Upper lobe of left lung (tissue), 6 donors: ENCODE data around the gene RNFT2. TPM values are rescaled to one million over a fixed set of nuclear protein-coding genes. Genes with fewer than 3 reads are reported as not detected.

ENCODE experiments used
- ATAC-seq, 2 donors: fragments of 200-7000 bp; cut with Tn5 transposase; one replicate each; pipeline ENCODE4 v1.9.1; 2022; ENCODE audit warnings: mild to moderate bottlenecking in 2 of 2, moderate library complexity in 2 of 2; ENCODE audit not compliant: low FRiP score in 2 of 2
- DNase-seq, 2 donors: peaks; one replicate each; pipeline ENCODE4 v3.0.0-alpha.2; 2019 to 2020
- H3K27ac ChIP-seq, 4 donors: fragments of 200-600 bp; sonication (generic); one replicate each; pipeline ENCODE4 v1.5.1; 2016 to 2019
- H3K27me3 ChIP-seq, 4 donors: fragments of 200-600 bp; sonication (generic); one replicate each; pipeline ENCODE4 v1.5.1; 2017 to 2019
- H3K36me3 ChIP-seq, 4 donors: fragments of 200-600 bp; sonication (generic); one replicate each; pipeline ENCODE4 v1.5.1; 2016 to 2019
- H3K4me1 ChIP-seq, 4 donors: fragments of 200-600 bp; sonication (generic); one replicate each; pipeline ENCODE4 v1.5.1; 2018 to 2019
- H3K4me3 ChIP-seq, 4 donors: fragments of 200-600 bp; sonication (generic); one replicate each; pipeline ENCODE4 v1.5.1; 2017 to 2019; ENCODE audit warnings: mild to moderate bottlenecking in 2 of 4, moderate library complexity in 1 of 4
- H3K9me3 ChIP-seq, 4 donors: fragments of 200-600 bp; sonication (generic); one replicate each; pipeline ENCODE4 v1.5.1; 2018 to 2019
- CTCF ChIP-seq, 6 experiments: fragments of 450-650 bp in 4 of 6; fragments of 200-600 bp in 2 of 6; sonication (generic) in 2 of 6; IDR thresholded peaks; one replicate each; pipeline ENCODE4 v1.5.1; 2016 to 2019; ENCODE audit warnings: antibody characterized with exemption in 6 of 6
- EP300 ChIP-seq, 4 donors: sonication (generic); formaldehyde crosslinking; IDR thresholded peaks; one replicate each; pipeline ENCODE4 v1.5.1; 2017; ENCODE audit warnings: antibody characterized with exemption in 4 of 4, control low read depth in 2 of 4
- POLR2A ChIP-seq, 4 donors: fragments of 450-650 bp; IDR thresholded peaks; one replicate each; pipeline ENCODE4 v1.5.1; 2016 to 2017; ENCODE audit warnings: antibody characterized with exemption in 4 of 4, mild to moderate bottlenecking in 2 of 4
- POLR2AphosphoS5 ChIP-seq, 2 donors: sonication (generic); formaldehyde crosslinking; IDR thresholded peaks; one replicate each; pipeline ENCODE4 v1.5.1; 2017; ENCODE audit warnings: antibody characterized with exemption in 2 of 2
- WGBS, 2 donors: methylation state at CpG; one replicate each; pipeline ENCODE4 v1.1.5; 2017 to 2018; 5-methylcytosine and 5-hydroxymethylcytosine counted together
- total RNA-seq, 6 donors: library from RNA; depleted of rRNA in 4 of 6; stranded (reverse); fragments of >200 nt in 4 of 6; gene quantifications; one replicate each; pipeline versions ENCODE4 v1.1.0 to v1.2.1, GENCODE V29; 2016 to 2021
- donor health status: DM: no; HTN: no; CAD: no; lungs with moderate emphysema.
- donor health status: DM: no; HTN: yes; CAD: no; lungs with severe emphysema.

RNFT2 gene
- total RNA-seq, 6 donors from 2014 or later = 0.91 to 4.8 (median 2.1) TPM

DNA sequence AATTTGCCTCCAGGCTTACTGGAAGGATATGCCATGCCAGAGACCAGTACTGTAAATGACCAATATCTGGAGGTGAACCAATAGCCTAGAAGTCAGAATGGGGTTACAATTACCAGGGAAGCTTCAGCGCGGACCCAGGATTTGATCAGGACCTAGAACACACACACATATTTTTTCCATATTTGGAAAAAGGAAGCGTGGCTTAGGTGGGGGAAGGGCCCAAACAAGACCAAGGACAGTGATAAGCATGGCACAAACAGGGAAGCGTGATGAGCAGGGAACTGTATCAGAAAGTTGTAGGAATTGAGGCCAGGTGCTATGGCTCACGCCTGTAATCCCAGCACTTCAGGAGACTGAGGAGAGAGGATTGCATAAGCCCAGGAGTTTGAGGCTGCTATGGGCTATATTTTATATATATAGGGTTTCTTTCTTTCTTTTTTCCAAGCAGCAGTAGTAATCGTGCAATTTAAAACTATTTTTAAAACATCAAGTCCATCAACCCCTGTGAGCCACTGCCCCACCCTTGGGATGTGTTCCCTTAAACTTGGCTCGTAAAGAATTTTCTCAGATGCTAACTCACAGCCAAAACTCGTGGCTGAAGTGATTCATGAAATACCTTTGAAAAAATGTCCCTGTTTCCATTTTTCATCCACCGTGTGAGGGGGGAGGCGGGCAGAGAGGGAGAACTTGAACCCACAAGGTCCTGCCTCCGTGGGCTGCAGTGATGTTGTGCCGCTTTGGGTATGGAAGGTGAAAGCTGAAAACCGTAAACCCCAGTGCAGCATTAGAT lies 126.5 kb downstream of the RNFT2 start:
- 69 to 77% methylated on average over 13 of the region's 13 CpGs for WGBS, 2 donors

GRCh38 chr12:116867523-116867922 lies 129.4 kb downstream of the RNFT2 start:
- Histone ChIP-seq H3K4me3 (no peak overlapping the region), H3K4me1 (no peaks in the 10 kb centered on the region), H3K27ac (no peak overlapping the region), H3K27me3 (no peaks in the 10 kb centered on the region), H3K9me3 (no peaks in the 10 kb centered on the region), H3K36me3 (no peaks in the 10 kb centered on the region)
- TF ChIP-seq POLR2A (IDR thresholded peaks at IDR 0.05) (no peak), POLR2AphosphoS5 (IDR thresholded peaks at IDR 0.05) (no peak), CTCF (IDR thresholded peaks at IDR 0.05) (no peak), EP300 (IDR thresholded peaks at IDR 0.05) (no peak)
- DNase-seq (no peak), ATAC-seq (no peak)
- WGBS, 2 donors = 86 to 92% methylated on average over 2 of the region's 2 CpGs

More for the DNA sequence above, 126.5 kb downstream of the RNFT2 start:
- H3K27ac ChIP-seq = no peak overlapping the region
- no peak overlapping the region for H3K4me3 ChIP-seq
- H3K36me3 ChIP-seq = no peaks in the 10 kb centered on the region
- H3K4me1 ChIP-seq = no peaks in the 10 kb centered on the region
- no peaks in the 10 kb centered on the region for H3K27me3 ChIP-seq
- ATAC-seq (no peak), DNase-seq (no peak)
- no peaks in the 10 kb centered on the region for H3K9me3 ChIP-seq
- no peak for TF ChIP-seq POLR2A (IDR thresholded peaks at IDR 0.05)
- TF ChIP-seq CTCF (IDR thresholded peaks at IDR 0.05) = no peak
- no peak for TF ChIP-seq POLR2AphosphoS5 (IDR thresholded peaks at IDR 0.05)
- no peak for TF ChIP-seq EP300 (IDR thresholded peaks at IDR 0.05)

DNA sequence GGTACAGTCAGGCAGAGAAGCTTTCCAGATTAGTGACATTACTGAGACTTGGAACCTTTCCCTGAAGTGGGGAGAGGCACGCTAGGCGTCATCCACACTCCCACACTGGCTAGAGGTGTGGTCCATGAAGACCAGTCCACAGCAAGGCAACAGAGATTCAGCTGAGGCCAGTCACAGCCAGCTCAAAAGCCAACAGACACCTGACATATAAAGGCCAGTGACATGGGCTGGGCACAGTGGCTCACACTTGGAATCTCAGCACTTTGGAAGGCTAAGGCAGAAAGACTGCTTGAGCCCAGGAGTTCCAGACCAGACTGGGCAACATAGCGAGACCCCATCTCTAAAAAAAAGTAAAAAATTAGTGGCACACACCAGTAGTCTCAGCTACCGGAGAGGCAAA lies 132.2 kb downstream of the RNFT2 start:
- WGBS, 2 donors = 72 to 81% methylated on average over 4 of the region's 4 CpGs
- no peak overlapping the region for H3K27ac ChIP-seq
- no peaks in the 10 kb centered on the region for H3K27me3 ChIP-seq
- H3K9me3 ChIP-seq = peaks cover 5 to 8% (median 5%) of the 10 kb centered on the region in 4 donors
- H3K4me1 ChIP-seq = no peaks in the 10 kb centered on the region
- TF ChIP-seq EP300 (IDR thresholded peaks at IDR 0.05) (no peak), CTCF (IDR thresholded peaks at IDR 0.05) (no peak), POLR2A (IDR thresholded peaks at IDR 0.05) (no peak), POLR2AphosphoS5 (IDR thresholded peaks at IDR 0.05) (no peak)
- ATAC-seq (no peak), DNase-seq (no peak)
- H3K36me3 ChIP-seq = no peaks in the 10 kb centered on the region
- H3K4me3 ChIP-seq = no peak overlapping the region

DNA sequence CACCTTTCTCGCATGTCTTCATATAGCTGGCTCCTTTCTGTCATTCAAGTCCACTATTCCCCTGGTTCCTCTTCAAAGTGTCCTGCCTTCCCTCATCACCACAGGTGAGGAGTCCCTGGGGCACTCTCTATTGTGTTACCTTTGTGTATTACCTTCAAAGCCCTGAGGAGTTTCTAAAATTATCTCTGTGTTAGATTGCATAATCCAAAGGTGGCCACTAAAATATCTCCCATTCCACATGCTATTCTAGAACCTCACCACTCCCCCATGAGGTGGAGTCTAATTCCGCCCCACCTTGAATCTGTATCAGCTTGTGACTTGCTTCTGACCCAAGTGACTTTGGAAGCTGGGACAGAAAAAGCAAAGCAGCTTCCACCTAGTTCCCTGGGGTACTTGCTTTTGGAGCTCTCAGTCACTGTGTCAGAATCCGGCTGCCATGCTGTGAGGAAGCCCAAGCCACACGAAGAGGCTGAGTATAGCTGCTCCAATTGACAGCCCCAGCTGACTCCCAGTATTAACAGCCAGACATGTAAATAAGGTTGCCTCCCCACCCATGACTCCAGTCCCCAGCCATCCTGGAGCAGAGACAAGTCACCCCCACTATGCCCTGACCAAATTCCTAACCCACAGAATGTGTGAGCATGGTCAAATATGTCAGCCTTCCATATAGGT lies 136.3 kb downstream of the RNFT2 start:
- peaks cover 5 to 8% (median 5%) of the 10 kb centered on the region in 4 donors for H3K9me3 ChIP-seq
- no peak for TF ChIP-seq POLR2A (IDR thresholded peaks at IDR 0.05)
- TF ChIP-seq POLR2AphosphoS5 (IDR thresholded peaks at IDR 0.05) = no peak
- TF ChIP-seq CTCF (IDR thresholded peaks at IDR 0.05) = no peak
- TF ChIP-seq EP300 (IDR thresholded peaks at IDR 0.05) = no peak
- H3K27me3 ChIP-seq = peaks cover 0 to 21% (median 10%) of the 10 kb centered on the region in 4 donors
- 91 to 99% methylated on average over 3 to 4 of the region's 4 CpGs for WGBS, 2 donors
- no peak for DNase-seq
- no peaks in the 10 kb centered on the region for H3K36me3 ChIP-seq
- H3K4me1 ChIP-seq = peaks cover 11 to 13% (median 12%) of the 10 kb centered on the region in 4 donors
- H3K27ac ChIP-seq = no peak overlapping the region
- H3K4me3 ChIP-seq = no peak overlapping the region
- no peak for ATAC-seq
